D721Med (cell line): Measurements from ENCODE around the gene NUMA1.

Source experiments
- DNase-seq: peaks from one replicate; pipeline ENCODE4 v3.0.0; 2011; ENCODE audit warnings: low spot score; ENCODE audit not compliant: insufficient read length
- FAIRE-seq: peaks from 2 replicates; lab custom pipeline; 2011; peaks lifted over from hg19 to GRCh38; lab: Jason Lieb, UNC
- CTCF ChIP-seq: IDR thresholded peaks from 2 replicates; pipeline ENCODE4 v1.5.1; 2012; ENCODE audit warnings: mild to moderate bottlenecking, control low read depth; ENCODE audit not compliant: insufficient read depth; ENCODE audit errors: missing control alignments

The NUMA1 gene

GRCh38 chr11:72080326-72081183, at the start of gene NUMA1, which contains the start of gene LRRC51:
Gene NUMA1, minus strand, starts transcription at chr11:72080542. Its CDS starts 44,599 bp downstream, at chr11:72035943.
Gene LRRC51, plus strand, starts transcription at chr11:72080850. Its CDS starts 8,234 bp downstream, at chr11:72089084.
- DNase-seq (peak; percentile 51), FAIRE-seq (no peak)
- no peak for TF ChIP-seq CTCF

GRCh38 chr11:72129381-72129780, 49.0 kb upstream of the NUMA1 start:
- no peak for FAIRE-seq
- no peak for DNase-seq
- no peak for TF ChIP-seq CTCF

GRCh38 chr11:72127923-72128322, 47.6 kb upstream of the NUMA1 start:
- TF ChIP-seq CTCF, result no peak
- DNase-seq, result no peak
- FAIRE-seq, result no peak

- no peak for TF ChIP-seq CTCF
- no peak for DNase-seq
- FAIRE-seq, result no peak
Observed at GRCh38 chr11:72125956-72126355, 45.6 kb upstream of the NUMA1 start.

- no peak for DNase-seq
- no peak for TF ChIP-seq CTCF
- no peak for FAIRE-seq
Observed at GRCh38 chr11:72124046-72124445, 43.7 kb upstream of the NUMA1 start.

GRCh38 chr11:72123117-72123653, 42.8 kb upstream of the NUMA1 start:
- no peak for DNase-seq
- no peak for TF ChIP-seq CTCF
- FAIRE-seq, result no peak

- FAIRE-seq (no peak), DNase-seq (no peak)
- no peak for TF ChIP-seq CTCF
Observed at GRCh38 chr11:72122607-72123006, 42.3 kb upstream of the NUMA1 start.
